Fibroblast of the conjunctiva (primary cell): Measurements from ENCODE around the gene KMT2D.
"Not testable (repeated sequence)": the region's sequence is repeated elsewhere in the genome, so short reads cannot be mapped to it uniquely, and the experiment has no call there.

Source experiments
- DNase-seq: peaks from one replicate; pipeline ENCODE4 v3.0.0-alpha.2; 2010; ENCODE audit warnings: low read depth

The KMT2D gene

DNA sequence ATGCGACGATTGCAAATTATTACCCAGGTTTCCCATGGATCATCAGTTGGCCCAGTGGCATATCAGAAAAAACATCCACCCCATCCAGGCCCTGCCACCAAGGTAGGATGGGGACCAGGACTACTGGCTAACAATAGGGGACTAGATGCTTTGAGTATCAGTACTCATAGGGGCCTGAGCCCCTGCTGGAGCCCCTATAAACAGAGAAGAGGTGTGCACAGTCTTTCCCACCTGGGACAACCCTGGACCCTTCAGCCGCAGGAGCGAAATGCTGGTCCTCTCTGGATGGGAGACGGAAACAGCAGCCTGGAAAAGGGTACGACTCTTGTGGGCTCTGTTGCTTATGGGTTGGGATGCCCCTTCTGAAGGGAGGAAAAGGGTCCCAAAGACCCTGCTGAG lies 28.3 kb upstream of the KMT2D start:
- DNase-seq: no peak

DNA sequence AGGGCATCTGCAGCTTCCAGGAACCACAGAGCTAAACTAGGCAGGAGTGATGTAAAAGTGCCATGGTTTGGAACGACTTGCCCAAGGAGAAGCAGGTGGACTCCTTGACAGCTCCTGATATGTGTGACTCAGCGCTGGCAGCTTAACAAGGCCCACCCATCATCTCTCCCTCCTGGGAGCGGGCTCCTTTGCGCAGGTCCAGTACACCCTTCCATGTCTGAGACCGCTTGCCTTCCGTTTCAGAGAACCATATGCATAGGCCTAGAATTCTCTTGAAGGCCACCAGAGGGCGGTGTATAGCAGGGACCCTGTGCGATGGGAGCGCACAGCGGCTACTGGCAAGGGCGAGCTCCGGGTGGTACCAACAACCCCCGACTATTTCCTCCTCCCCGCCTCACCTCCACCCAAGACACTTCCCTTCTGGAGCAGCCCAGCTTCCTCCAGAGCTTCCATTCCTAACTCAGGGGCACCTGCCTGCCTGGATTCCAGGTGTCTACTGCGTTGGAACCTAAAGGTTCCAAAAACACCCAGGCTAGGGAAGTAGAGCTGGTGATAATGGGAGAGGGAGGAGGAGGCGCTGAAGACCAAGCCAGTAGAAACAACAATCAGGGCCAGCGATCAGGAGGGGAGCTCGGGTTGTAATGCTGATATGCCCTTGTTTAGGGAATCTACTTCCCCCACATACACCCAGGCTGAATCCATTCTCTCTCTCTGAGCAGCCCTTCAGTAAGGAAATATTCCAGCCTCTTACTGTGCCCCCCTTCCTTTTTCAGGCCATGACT lies 27.7 kb upstream of the KMT2D start:
- DNase-seq: peak; percentile 81

DNA sequence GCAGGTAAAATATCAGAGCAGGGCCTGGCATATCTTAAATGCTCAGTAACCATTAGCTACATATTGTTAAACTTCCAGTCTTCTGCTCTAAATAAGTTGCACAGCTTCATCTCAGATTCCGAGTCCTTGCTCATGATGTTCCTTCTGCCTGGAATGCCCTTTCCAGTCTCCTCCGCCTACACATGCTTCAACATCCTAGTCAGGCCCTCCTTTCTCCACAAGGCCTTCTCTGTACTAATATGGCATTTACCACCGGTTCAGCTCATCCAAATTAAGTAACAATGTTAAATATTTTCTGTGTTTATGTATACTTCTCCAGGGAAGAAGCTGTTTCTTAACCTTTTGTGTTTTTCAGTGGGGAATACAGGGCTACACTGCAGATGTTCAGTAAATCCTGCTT lies 25.5 kb upstream of the KMT2D start:
- DNase-seq: no peak

DNA sequence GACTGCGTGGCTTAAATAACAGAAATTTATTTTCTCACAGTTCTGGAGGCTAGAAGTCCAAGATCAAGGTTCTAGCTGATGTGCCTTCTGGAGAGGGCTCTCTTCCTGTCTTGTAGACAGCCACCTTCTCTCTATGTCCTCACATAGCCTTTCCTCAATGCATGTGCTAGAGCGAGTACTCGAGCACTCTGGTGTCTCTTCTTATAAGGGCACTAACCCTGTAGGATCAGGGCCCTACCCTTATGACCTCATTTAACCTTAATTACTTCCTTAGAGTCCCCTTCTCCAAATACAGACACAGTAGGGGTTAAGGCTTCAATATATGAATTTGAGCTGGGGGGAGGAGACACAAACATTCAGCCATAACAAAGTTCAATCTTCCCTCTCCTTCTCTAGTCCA lies 23.8 kb upstream of the KMT2D start:
- DNase-seq: no peak

DNA sequence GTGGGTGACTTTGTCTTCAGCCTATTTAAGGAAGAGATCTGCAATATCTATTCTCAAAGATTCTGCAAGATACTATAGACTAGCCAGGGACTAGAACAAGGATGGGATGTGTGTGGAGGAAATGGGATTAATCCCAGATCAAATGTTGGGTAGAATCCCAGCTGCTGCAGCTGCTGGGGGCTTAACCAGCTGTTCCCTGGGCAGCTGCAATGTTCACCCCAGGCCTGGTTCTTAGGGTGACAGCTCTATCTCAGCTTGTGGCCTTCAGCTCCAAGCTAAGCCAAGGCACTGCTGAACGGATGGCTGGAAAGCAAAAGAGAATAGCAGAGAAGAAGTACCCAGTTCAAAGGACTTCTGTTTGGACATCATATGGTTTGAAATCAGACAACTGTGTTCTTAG lies 19.2 kb upstream of the KMT2D start:
- DNase-seq: no peak

DNA sequence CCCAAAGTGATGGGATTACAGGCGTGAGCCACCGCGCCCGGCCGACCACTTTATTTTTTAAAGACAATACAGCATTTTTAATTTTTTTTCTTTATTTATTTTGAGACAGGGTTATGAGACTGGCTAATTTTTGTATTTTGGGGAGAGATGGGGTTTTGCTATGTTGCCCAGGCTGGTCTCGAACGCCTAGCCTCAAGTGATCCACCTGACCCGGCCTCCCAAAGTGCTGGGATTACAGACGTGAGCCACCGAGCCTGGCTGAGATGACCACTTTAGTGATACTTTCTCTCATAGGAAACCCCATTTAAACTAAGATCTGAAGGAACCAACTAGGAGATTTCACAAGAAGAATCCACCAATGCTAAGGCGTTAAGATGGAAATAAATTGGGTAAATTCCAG lies 10.4 kb upstream of the KMT2D start:
- DNase-seq: no peak

DNA sequence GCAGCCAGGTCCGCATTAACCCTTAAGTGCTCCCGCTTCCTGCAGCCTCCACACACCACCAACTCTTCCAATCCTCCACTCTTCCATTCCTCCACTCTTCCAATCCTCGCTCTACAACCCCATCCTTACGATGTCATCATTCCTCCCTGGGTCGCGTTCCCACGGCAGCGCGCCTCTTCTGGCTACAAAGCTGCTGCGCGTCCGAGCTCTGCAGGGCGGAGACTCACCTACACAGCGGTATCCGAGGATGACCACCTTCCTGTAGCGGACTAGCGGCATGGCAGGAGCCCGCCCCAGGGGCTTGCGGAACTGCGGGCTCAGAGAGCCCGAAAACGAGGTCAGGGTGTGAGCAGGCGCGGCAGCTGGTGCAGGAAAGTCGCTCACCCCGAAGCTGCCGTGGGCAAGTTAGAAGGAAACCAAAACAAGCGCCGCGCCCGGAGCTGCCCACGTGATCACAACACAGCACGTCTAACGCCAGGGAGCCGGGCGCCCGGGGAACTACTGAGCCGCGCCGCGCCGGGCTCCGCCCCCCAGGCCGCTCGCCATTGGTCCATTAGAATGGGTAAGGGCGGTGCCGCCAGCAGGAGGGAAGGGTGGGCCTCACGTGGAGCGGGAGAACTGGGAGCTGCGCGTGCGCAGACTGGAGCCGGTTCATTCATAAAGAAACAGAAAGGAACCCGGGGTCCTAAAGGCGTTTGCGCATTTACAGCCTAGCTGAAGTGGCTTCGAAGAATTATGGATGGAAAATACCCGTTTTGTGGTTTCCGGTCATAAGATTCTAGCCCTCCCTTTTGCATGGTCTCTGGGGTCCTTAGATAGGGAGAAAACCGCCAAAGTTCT lies 9.1 kb upstream of the KMT2D start, which contains the start of gene RHEBL1:
Gene RHEBL1, minus strand, starts transcription at position 473 of the 840 bp plus-strand sequence. Its CDS starts 194 bp downstream, at position 279.
- peak; percentile 94 for DNase-seq

DNA sequence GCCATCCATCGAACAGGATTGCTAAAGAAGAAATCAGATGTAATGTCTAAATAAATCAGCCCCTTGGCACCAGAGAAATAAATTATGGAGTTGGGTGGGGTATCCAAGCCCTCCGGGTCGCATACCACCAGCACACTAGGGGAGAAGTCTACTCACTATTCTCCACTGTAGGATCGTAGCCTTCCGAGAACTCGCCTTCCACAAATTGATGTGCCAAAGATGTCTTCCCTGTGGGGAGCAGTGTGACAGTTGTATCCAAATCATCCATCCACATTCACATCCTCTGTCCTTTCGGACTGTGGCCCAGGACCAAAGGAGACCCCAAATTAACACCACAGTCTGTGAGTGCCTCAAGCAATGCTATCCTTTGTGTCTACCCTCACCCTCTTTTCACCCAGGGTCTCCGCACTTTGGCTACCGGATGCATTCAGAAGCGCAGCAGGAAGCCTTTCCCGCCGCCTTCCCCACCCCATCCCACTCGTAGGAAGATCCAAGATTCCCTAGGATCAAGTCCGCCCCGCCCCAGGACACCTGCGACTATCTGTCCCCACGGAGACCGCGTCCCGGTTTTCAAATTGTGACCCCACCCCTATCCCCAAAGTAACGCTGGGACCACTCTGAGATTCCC lies 8.4 kb upstream of the KMT2D start:
- no peak for DNase-seq

DNA sequence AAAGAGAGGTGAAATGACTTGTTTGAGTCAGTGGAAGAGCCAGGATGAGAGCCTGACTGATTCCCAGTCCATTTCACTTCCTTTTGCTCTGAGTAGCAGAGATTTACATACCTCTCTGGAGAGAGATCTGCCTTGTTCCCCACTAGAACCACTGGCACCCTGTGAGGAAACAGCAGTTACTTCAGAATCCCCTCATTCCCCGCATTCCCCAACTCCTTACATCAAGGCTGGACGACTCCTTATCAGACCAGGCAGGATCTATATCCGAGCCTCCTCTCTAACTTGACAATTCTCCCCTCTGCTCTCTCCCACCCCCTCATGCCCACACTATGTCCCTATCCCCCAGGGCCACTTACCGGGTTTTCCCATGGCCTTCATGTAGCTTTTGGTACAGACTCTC lies 5.5 kb upstream of the KMT2D start:
- DNase-seq: no peak

DNA sequence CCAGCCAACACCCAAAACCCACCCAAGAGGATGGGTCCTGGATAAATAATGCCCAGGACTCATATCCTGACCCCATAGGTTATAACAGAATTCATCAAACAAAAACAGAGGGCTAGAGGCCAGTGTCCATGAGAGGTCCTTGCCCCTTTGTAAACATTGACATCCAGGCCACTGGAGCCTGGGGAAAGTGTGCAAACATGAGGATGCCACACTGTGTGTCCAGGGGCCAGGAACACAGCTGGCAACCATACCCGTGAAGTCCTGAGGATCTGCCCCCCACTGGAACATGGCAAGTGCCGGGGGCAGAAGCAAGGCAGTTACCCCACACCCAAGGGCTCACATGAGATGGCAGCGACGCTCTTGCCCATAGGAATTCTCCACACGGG lies 4.2 kb upstream of the KMT2D start:
- no peak for DNase-seq

DNA sequence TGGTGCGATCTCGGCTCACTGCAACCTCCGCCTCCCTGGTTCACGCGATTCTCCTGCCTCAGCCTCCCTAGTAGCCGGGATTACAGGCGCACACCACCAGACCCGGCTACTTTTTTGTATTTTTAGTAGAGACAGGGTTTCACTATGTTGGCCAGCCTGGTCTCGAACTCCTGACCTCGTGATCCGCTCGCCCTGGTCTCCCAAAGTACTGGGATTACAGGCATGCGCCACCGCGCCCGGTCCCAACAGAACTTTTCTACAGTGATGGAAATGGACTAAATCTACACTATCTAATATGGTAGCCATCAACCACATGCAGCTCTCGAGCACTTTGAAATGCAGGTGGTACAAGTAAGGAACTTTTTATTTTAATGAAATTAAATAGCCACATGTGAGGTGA lies 1.3 kb upstream of the KMT2D start:
- not testable (repeated sequence) for DNase-seq

DNA sequence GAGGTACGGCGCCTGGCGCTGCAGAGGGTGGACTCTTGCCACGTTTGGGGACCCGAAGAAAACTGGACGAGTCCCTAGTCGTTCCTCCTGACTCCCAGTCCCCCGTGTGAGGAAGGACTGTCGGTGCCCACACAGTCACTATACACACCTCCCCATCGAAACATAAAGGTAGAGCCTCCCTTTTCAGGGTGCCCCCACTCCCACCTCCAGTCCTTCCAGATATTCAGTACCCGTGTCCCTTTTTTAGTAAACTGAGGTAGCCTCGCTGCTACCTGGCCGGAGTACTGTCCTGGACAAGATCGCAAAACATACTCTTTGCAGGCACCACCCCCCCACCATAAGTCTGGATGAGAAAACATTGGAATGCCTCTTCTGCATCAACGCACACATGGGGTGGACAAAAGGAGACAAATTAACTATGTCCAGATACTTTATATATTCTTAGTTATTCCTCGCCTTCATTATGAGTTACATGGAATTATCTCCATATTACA lies 610 bp upstream of the KMT2D start:
- no peak for DNase-seq

DNA sequence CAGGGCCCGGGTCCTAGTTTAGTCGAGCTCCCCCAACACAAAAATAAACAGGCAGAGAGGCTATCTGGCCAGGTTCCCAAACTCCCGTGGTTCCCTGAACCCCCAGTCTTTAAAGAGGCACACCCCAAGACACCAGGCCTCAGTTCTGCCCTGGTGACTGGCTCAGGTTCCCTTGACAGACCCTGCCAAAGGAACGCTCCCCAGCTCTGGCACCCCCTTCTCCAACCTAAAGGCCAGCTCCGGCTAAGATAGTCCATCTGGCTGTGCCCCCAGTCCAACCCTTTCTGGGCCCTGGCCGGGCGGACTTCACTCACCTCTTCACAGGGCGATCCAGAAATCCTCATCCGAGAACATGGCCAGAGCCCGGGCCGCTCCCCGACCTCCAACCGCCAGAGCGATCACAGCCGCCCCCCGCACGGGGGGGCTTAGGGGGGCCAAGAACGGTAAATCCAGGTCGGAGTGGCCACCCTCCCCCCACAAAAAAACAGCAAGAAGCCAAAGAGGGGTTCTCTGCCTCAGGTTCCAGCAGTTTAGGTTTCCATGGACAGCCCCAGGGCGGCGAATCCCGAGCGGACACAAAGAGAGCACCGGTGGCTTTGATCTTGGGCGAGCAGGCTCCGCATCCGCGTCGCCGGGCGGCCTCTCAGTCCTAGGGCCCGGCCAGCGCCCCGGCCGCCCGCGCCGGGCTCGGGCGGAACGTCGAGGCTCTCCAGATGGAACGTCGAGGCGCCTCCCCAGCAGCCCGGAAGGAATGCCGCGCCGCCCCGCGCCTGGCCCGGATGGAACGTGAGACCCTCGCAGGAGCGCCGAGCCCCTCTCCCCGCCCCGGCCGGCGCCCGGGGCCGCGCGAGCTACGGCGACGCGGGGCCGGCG lies 1.1 kb downstream of the KMT2D start:
- no peak for DNase-seq

DNA sequence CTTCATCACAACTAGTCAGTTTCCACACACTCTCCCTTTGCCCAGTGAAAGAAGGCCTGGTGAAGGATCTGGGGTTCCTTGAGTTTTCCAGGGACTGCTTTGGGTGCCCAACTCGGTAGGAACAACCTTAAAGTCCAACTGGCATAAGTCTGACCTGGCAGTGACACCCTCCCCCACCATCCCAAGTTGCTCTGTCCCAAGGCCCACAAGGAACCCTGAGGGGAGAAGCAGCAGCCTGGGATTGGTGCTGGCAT lies 1.6 kb downstream of the KMT2D start:
- DNase-seq: no peak

DNA sequence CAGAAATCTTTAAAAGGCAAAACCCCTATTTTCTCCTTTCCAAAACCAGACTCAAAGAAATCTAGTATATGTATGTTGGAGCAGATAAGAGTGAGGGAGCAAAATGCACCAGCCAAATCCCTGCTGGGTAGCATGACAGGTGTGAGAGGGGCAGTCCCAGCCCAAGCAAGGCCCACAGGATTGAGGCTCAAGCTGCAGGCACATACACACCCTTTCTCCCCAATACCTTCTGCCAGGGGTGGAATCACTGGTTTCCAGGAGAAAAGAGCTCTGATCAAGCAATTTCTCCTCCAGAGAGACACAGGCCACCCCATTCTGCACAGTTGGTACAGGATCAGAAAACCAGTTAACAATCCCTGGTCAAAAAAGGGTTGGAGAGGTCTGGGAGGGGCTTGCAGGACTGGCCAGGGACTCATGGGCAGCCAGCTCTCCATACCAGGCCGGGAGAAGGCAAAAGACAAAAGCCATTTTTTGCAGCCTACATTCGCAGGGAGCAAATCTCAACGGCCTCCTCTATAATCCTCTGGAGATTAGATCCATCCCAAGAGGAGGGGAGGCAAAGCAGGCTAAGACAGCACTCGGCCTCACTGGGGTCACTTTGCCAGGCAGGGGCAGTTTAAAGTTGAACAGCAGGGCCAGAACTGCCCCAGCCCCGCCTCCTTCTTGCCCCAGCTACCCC lies 2.1 kb downstream of the KMT2D start:
- no peak for DNase-seq

DNA sequence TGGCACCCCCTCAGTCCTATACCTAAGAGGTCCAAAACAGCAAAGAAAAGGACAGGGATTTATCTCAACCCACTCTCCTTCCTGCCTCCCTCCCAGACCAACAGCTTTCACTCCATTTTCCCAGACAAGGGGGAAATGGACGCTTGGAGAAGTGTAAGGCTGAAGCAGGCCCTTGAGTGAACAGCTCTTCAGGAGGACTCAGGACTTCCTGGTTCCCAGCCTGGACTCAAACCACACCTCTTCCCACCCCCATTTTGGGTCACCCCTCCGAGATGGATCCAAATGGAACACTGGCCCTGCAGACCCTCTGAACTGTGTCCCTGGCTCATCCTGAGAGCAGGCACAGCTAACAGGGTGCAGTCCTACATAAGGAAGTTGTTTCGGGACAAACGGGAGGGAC lies 2.7 kb downstream of the KMT2D start:
- DNase-seq: no peak

DNA sequence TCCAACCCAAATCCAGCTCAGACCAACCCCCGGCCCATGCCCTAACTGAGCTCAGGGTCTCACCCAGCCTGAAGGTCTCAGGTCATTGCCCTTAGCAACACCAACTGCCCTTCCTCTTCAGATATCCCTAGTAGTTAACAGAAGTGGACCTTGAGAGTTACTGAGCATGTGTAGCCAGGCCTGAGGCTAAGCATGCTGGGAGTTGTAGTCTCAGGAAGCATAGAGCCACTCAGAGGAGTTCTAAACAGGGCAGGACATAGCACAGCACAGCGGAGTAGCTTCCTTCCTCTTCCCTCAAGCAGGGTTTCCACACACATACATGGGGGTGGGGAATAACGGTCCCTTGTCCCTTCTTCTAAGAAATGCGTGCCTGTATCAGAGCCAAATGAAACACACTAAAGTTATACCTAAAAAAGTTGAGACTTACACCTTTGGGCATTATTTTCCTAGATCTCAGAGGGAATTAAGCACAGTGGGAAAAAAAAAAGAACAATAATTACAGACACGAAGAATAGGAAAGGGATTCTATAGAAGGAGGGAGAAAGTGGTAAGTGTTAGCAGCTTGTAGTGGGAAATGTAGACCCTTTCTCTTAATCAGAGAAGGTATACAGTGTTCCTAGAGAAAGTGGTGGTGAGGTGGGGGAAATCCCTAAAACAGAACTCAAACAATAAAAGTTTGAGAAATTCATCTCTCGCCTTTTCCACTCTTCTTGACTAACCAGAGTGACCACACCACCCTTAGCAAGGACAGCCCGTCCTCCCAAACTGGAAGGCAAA lies 4.4 kb downstream of the KMT2D start:
- peak; percentile 57 for DNase-seq

DNA sequence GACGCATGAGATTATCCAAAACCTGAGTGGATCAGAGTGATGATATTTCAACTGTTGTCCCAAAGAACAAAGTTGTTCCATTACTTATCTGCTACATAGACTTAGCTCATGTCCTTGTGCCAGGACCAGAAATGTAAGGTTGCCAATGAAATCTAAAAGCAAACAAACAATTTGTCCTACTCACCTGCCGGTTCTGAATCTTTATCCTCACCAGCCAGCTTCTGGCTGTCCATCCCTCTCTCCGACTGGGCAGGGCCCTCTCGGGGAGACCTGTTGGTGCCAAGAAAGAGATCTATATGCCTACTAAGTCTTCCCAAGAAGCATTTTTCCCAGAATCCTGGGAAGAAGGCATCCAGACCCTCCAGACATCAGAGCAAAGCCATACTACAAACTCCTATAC lies 5.5 kb downstream of the KMT2D start:
- no peak for DNase-seq

DNA sequence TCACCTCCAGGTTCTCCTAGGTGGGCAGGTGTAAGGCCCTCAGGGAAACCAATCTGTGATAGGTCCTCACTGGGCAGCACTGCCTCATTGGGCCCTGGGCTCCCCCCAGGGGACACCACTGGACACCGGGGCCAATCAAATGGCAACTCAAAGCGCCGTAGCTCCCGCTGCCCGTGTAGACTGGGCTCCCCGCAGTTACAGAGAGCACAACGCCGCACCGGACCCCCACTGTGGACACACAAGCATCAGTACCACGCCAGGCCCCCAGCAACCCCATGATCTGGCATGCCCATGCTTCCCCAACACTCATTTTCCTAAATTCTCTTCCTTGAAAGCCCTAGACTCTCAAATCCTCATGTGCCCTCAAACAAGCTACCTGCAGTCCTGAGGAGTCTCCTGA lies 6.1 kb downstream of the KMT2D start:
- no peak for DNase-seq

DNA sequence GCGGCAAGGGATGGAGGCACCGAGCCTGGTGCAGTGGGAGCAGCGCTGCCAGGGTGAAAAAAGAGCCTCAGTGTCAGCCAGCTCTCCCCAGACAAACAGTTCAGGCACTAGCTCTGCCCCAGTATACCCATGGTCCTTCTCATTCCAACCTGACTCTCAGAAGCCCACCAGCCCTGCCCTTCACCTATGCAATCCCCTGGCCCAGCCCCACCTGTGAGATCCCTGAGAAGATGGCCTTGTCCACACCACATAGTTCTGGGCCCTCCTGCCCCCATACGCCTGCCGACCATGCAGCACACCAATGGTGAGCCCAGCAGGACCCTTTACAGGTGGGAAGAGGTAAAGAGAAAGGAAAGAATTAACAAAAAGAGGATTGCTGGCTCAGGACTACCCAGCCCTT lies 6.5 kb downstream of the KMT2D start:
- no peak for DNase-seq
